Activated CD4-positive, alpha-beta memory T cell treated with anti-CD3 and anti-CD28 coated beads, Interleukin-2, amount 10 ng/mL, durations not matched to agents 7 days and 5 days (primary cell): ENCODE measurements around the gene CWF19L2. TPM values are rescaled to one million over a fixed set of nuclear protein-coding genes. Genes with fewer than 3 reads are reported as not detected.
"Not testable (repeated sequence)": the region's sequence is repeated elsewhere in the genome, so short reads cannot be mapped to it uniquely, and the experiment has no call there.

Experiments
- CTCF ChIA-PET: fragments of 350-600 bp; sonication (Branson Sonifier 250); formaldehyde crosslinking; loops from one replicate; lab custom pipeline; 2021; ENCODE audit warnings: antibody characterized with exemption, inconsistent platforms; lab: Charles Lee
- POLR2A ChIA-PET: fragments of 350-600 bp; sonication (Branson Sonifier 250); formaldehyde crosslinking; loops from one replicate; lab custom pipeline; 2021; ENCODE audit warnings: antibody characterized with exemption; lab: Charles Lee
- DNase-seq: peaks from one replicate; pipeline ENCODE4 v3.0.0-alpha.2; 2020
- H3K27ac Mint-ChIP-seq: one replicate; pipeline ENCODE4 v1.8.0; 2021; ENCODE audit warnings: mild to moderate bottlenecking, mixed read lengths
- H3K27me3 Mint-ChIP-seq: one replicate; pipeline ENCODE4 v1.8.0; 2021; ENCODE audit warnings: mixed read lengths
- H3K36me3 Mint-ChIP-seq: one replicate; pipeline ENCODE4 v1.8.0; 2021; ENCODE audit warnings: low read depth, mixed read lengths
- H3K4me1 Mint-ChIP-seq: one replicate; pipeline ENCODE4 v1.8.0; 2021; ENCODE audit warnings: mixed read lengths
- H3K4me3 Mint-ChIP-seq: one replicate; pipeline ENCODE4 v1.8.0; 2021; ENCODE audit warnings: mild to moderate bottlenecking, mixed read lengths
- H3K9me3 Mint-ChIP-seq: one replicate; pipeline ENCODE4 v1.8.0; 2021; ENCODE audit warnings: mixed read lengths
- total RNA-seq, 2 experiments: library from RNA; stranded (reverse); gene quantifications; one replicate each; pipeline ENCODE4 v1.2.3, GENCODE V29; 2021

The CWF19L2 gene
- total RNA-seq, 2 experiments from 2014 or later = 12.3 to 14.2 TPM

DNA sequence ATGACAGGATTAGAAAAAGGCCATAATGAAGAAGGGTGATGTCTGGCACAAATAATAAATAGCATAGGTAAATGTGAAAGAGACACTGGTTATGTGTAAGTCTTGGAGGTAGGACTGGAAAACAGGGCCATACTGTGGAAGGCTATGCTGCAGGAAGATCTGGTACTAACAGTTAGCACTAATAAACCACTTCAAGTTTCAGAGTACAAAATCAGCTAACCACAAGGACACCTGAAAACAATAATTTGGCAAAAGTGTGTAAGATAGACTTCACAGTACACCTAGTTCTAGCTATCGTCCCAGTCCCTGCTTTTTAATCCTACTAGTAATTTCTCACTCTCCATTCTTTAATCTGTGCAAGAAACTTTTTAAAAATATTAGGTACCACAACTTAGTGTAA lies 44.3 kb downstream of the CWF19L2 start:
- H3K27ac Mint-ChIP-seq = no peak overlapping the region
- no peak for DNase-seq
- H3K4me1 Mint-ChIP-seq = peaks cover 5% of the 10 kb centered on the region
- CTCF ChIA-PET = no interaction called here
- H3K9me3 Mint-ChIP-seq = no peaks in the 10 kb centered on the region
- POLR2A ChIA-PET = no interaction called here
- H3K36me3 Mint-ChIP-seq = peaks cover 30% of the 10 kb centered on the region
- H3K27me3 Mint-ChIP-seq = no peaks in the 10 kb centered on the region
- no peak overlapping the region for H3K4me3 Mint-ChIP-seq

- CTCF ChIA-PET = no interaction called here
Measured at GRCh38 chr11:107408762-107409211, 48.8 kb downstream of the CWF19L2 start.

DNA sequence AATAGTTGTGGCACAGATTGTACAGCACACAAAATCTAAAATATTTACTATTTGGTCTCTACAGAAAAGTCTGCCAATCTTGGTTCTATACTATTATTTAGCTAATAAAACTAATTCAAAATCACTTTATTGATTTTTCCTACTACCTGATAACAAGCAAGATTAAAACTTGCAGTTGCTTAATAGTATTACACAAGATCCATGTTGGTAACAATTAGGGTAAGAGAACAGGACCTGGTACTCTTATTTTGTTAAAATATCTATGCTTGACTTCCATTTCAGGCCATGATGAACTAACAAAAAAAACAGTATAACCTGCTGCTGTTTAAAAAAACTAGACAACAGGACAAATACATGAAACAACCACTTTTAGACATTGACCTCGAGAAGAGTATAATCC lies 52.4 kb downstream of the CWF19L2 start:
- Mint-ChIP-seq H3K27me3 (no peaks in the 10 kb centered on the region), H3K36me3 (peaks cover 38% of the 10 kb centered on the region), H3K4me1 (no peaks in the 10 kb centered on the region), H3K9me3 (peaks cover 10% of the 10 kb centered on the region), H3K27ac (no peak overlapping the region), H3K4me3 (no peak overlapping the region)
- no peak for DNase-seq
- ChIA-PET POLR2A (no interaction called here), CTCF (no interaction called here)

More at GRCh38 chr11:107408762-107409211, 48.8 kb downstream of the CWF19L2 start:
- DNase-seq = no peak
- no peaks in the 10 kb centered on the region for H3K27me3 Mint-ChIP-seq
- peaks cover 5% of the 10 kb centered on the region for H3K4me1 Mint-ChIP-seq
- H3K36me3 Mint-ChIP-seq = peaks cover 20% of the 10 kb centered on the region
- H3K9me3 Mint-ChIP-seq = peaks cover under 1% of the 10 kb centered on the region
- POLR2A ChIA-PET = no interaction called here
- H3K4me3 Mint-ChIP-seq = no peak overlapping the region
- H3K27ac Mint-ChIP-seq = no peak overlapping the region

- H3K27ac Mint-ChIP-seq, DNase-seq, H3K4me1 Mint-ChIP-seq, H3K27me3 Mint-ChIP-seq, H3K4me3 Mint-ChIP-seq, CTCF ChIA-PET, POLR2A ChIA-PET: not testable (repeated sequence)
- H3K36me3 Mint-ChIP-seq = peaks cover 61% of the 10 kb centered on the region
- peaks cover 12% of the 10 kb centered on the region for H3K9me3 Mint-ChIP-seq
Measured at GRCh38 chr11:107401131-107401530, 56.5 kb downstream of the CWF19L2 start.

DNA sequence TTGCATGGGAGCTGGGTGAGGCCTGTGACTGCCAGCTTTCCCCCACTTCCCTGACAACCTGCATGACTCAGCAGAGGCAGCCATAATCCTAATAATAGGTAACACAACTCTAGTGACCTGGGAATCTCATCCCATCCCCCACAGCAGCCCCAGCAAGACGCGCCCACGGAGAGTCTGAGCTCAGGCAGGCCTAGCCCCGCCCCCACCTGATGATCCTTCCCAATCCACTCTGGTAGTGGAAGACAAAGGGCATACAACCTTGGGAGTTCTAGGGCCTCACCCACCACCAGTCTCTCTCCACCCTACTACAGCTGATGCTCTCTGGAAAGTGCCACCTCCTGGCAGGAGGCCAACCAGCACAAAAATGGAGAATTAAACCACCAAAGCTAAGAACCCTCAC lies 60.3 kb downstream of the CWF19L2 start:
- ChIA-PET POLR2A (no interaction called here), CTCF (no interaction called here)
- no peak overlapping the region for H3K4me3 Mint-ChIP-seq
- H3K4me1 Mint-ChIP-seq = no peaks in the 10 kb centered on the region
- DNase-seq = no peak
- no peak overlapping the region for H3K27ac Mint-ChIP-seq
- H3K9me3 Mint-ChIP-seq = peaks cover 6% of the 10 kb centered on the region
- no peaks in the 10 kb centered on the region for H3K27me3 Mint-ChIP-seq
- peaks cover 51% of the 10 kb centered on the region for H3K36me3 Mint-ChIP-seq

GRCh38 chr11:107392611-107393010 lies 65.0 kb downstream of the CWF19L2 start:
- Mint-ChIP-seq H3K4me1 (no peaks in the 10 kb centered on the region), H3K36me3 (peaks cover 35% of the 10 kb centered on the region), H3K27me3 (no peaks in the 10 kb centered on the region), H3K4me3 (no peak overlapping the region), H3K27ac (no peak overlapping the region), H3K9me3 (no peaks in the 10 kb centered on the region)
- POLR2A ChIA-PET = no interaction called here
- DNase-seq = no peak
- CTCF ChIA-PET = no interaction called here

DNA sequence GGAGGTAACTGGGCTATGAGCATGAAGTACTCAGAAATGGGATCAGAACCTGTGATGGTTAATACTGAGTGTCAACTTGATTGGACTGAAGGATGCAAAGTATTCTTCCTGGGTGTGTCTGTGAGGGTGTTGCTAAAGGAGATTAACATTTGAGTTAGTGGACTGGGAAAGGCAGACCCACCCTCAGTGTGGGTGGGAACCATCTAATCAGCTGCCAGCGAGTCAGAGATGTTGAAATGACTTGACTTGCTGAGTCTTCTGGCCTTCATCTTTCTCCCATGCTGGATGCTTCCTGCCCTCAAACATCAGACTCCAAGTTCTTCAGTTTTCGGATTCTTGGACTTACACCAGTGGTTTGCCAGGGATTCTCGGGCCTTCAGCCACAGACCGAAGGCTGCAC lies 66.9 kb downstream of the CWF19L2 start:
- H3K36me3 Mint-ChIP-seq = peaks cover 29% of the 10 kb centered on the region
- H3K4me3 Mint-ChIP-seq, CTCF ChIA-PET, H3K4me1 Mint-ChIP-seq, POLR2A ChIA-PET, DNase-seq, H3K27ac Mint-ChIP-seq, H3K9me3 Mint-ChIP-seq, H3K27me3 Mint-ChIP-seq: not testable (repeated sequence)

GRCh38 chr11:107387666-107388065 lies 70.0 kb downstream of the CWF19L2 start:
- Mint-ChIP-seq H3K36me3 (peaks cover 27% of the 10 kb centered on the region), H3K4me3 (no peak overlapping the region), H3K27me3 (no peaks in the 10 kb centered on the region), H3K9me3 (no peaks in the 10 kb centered on the region), H3K4me1 (no peaks in the 10 kb centered on the region), H3K27ac (no peak overlapping the region)
- POLR2A ChIA-PET = no interaction called here
- no peak for DNase-seq
- CTCF ChIA-PET = no interaction called here

DNA sequence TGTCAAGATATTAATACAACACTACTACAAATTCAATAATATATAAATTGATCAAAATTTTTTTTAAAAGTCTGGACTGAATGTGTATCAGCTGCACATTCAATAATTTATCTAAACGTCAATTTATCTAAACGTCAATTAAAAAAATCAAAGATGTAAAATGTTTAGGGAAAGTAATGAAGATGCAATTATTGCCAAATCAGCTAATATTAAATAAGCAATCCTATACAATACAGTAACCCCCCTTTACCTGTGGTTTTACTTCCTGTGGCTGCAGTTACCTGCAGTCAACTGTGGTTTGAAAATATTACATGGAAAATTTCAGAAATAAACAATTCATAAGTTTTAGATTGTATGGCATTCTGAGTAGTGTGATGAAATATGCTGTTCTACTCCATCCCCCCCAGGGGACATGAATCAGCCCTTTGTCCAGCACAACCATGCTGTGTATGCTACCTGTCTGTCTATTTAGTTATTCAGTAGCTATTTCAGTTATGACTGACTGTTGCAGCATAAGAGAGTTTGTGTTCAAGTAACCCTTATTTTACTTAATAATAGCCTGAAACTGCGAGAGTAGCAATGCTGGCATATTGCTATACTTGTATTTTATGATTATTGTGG lies 72.2 kb downstream of the CWF19L2 start:
- no peak overlapping the region for H3K4me3 Mint-ChIP-seq
- ChIA-PET POLR2A (no interaction called here), CTCF (no interaction called here)
- H3K36me3 Mint-ChIP-seq = peaks cover 16% of the 10 kb centered on the region
- no peaks in the 10 kb centered on the region for H3K4me1 Mint-ChIP-seq
- no peaks in the 10 kb centered on the region for H3K27me3 Mint-ChIP-seq
- H3K27ac Mint-ChIP-seq = no peak overlapping the region
- no peak for DNase-seq
- H3K9me3 Mint-ChIP-seq = no peaks in the 10 kb centered on the region

DNA sequence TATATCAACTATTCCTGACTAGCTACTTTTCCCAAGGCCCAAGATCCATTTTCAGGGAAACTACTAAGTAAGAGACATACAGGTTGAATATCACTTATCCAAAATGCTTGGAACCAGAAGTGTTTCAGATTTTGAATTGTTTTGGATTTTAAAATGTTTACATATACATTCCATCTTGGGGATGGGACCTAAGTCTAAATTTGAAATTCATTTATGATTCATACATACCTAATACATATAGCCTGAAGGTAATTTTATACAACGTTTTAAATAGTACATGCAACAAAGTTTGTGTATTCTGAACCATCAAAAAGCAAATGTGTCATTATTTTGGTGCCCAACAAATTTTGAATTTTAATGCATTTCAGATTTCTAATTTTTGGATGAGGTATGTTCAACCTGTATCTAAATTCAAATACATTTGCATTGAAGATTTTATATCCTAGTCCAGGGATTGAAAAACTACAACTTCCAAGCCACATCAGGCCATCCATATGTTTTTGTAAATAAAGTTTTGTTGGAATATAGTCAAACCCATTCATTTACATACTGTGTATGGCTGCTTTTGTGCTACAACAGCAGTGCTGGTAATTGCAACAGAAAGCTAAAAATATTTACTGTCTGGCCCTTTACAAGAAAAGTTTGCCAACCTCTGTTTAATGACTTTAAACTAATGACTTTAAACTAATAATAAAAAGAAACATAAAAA lies 73.3 kb downstream of the CWF19L2 start:
- no peak for DNase-seq
- Mint-ChIP-seq H3K4me1 (no peaks in the 10 kb centered on the region), H3K4me3 (no peak overlapping the region), H3K27ac (no peak overlapping the region), H3K36me3 (peaks cover 11% of the 10 kb centered on the region), H3K27me3 (no peaks in the 10 kb centered on the region), H3K9me3 (peaks cover under 1% of the 10 kb centered on the region)
- CTCF ChIA-PET = no interaction called here
- POLR2A ChIA-PET = no interaction called here

DNA sequence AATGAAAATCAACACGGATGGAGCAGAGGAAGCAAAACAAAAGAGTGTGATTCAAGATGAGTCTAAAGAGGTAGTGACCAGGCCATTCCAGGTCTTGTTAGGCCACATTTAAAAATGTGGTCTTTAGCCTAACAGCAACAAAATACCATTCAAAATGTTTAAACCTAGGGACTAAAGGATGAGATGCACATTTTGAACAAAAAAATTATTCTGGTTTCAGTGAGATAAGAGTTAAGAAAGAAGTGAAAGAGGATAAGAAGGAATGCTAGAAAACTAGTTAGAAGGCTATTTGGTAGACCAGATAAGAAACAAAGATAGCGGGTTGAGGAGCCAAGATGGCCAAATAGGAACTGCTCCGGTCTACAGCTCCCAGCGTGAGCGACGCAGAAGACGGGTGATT lies 85.2 kb downstream of the CWF19L2 start:
- CTCF ChIA-PET = no interaction called here
- H3K4me1 Mint-ChIP-seq = peaks cover 6% of the 10 kb centered on the region
- no peak overlapping the region for H3K27ac Mint-ChIP-seq
- H3K9me3 Mint-ChIP-seq = no peaks in the 10 kb centered on the region
- POLR2A ChIA-PET = no interaction called here
- DNase-seq = no peak
- H3K27me3 Mint-ChIP-seq = no peaks in the 10 kb centered on the region
- peaks cover 7% of the 10 kb centered on the region for H3K36me3 Mint-ChIP-seq
- no peak overlapping the region for H3K4me3 Mint-ChIP-seq

DNA sequence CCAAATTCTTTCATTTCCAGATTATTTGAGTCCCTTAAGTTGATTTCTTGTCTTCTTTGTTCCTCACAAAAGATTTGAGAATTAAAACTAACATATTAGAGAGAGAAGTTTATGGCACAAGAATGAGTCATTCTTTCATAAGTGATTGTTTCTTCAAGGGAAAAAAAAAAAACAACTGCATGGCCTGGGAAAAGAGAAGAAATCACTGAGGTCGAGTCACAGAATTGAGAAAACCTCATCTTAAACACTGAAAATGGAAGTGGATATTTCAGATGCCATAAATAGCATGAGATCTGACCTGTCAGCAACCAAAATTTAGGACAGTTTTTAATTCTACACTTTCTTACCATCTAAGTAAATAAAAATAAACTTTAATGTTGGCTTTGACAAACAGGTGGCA lies 87.2 kb downstream of the CWF19L2 start:
- no peak overlapping the region for H3K4me3 Mint-ChIP-seq
- H3K27me3 Mint-ChIP-seq = no peaks in the 10 kb centered on the region
- peaks cover 7% of the 10 kb centered on the region for H3K36me3 Mint-ChIP-seq
- no peak overlapping the region for H3K27ac Mint-ChIP-seq
- CTCF ChIA-PET = no interaction called here
- no peak for DNase-seq
- POLR2A ChIA-PET = no interaction called here
- peaks cover 6% of the 10 kb centered on the region for H3K4me1 Mint-ChIP-seq
- H3K9me3 Mint-ChIP-seq = no peaks in the 10 kb centered on the region

- ChIA-PET POLR2A (no interaction called here), CTCF (no interaction called here)
- H3K27me3 Mint-ChIP-seq = no peaks in the 10 kb centered on the region
- no peaks in the 10 kb centered on the region for H3K4me1 Mint-ChIP-seq
- DNase-seq = no peak
- H3K27ac Mint-ChIP-seq = no peak overlapping the region
- H3K9me3 Mint-ChIP-seq = peaks cover 7% of the 10 kb centered on the region
- peaks cover 13% of the 10 kb centered on the region for H3K36me3 Mint-ChIP-seq
- H3K4me3 Mint-ChIP-seq = no peak overlapping the region
Measured at GRCh38 chr11:107359701-107360100, 97.9 kb downstream of the CWF19L2 start.

DNA sequence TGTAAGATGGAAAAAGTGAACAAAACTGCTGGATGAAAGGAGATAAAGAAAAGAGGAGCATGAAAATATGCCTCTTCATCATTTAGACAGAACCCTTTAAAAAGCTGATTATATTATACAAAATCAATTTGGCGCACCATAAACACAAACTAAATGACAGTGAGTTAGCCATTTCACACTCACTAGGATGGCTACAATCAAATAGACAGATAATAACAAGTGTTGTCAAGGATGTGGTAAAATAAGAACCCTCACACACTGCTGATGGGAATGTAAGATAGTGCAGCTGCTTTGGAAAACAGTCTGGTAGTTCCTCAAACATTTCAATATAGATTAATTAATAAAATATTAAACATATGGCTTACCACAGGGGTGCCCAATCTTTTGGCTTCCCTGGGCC lies 99.7 kb downstream of the CWF19L2 start:
- H3K27me3 Mint-ChIP-seq = no peaks in the 10 kb centered on the region
- CTCF ChIA-PET = no interaction called here
- peaks cover 17% of the 10 kb centered on the region for H3K36me3 Mint-ChIP-seq
- H3K4me3 Mint-ChIP-seq = no peak overlapping the region
- H3K4me1 Mint-ChIP-seq = no peaks in the 10 kb centered on the region
- H3K9me3 Mint-ChIP-seq = peaks cover 7% of the 10 kb centered on the region
- no peak overlapping the region for H3K27ac Mint-ChIP-seq
- no peak for DNase-seq
- POLR2A ChIA-PET = no interaction called here
